HepG2 (cell line): ENCODE measurements around the gene PDE4C. TPM values are rescaled to one million over a fixed set of nuclear protein-coding genes. Genes with fewer than 3 reads are reported as not detected.

Experiments used
- ATAC-seq: fragments of 200-7000 bp; cut with Tn5 transposase; 3 replicates; pipeline ENCODE4 v1.9.1; 2020; ENCODE audit warnings: mild to moderate bottlenecking, moderate library complexity
- BruUV-seq: library from RNA; stranded (reverse); fragments of 400-500 nt; replicated peaks from 2 replicates; lab custom pipeline; 2021; lab: Mats Ljungman, UMichigan
- CTCF ChIA-PET: fragments of 300-600 bp; formaldehyde crosslinking; extraction: SDS; loops from one replicate; lab custom pipeline; 2021; ENCODE audit warnings: low total read pairs, inconsistent platforms, low intra/inter-chr PET ratio; lab: Yijun Ruan, JAX
- POLR2A ChIA-PET: fragments of 350-600 bp; sonication (Branson Sonifier 250); formaldehyde crosslinking; loops from one replicate; lab custom pipeline; 2020; ENCODE audit warnings: antibody characterized with exemption, inconsistent platforms; lab: Yijun Ruan, JAX
- DNase-seq: peaks from one replicate; pipeline ENCODE4 v3.0.0-alpha.2; 2015; ENCODE audit warnings: low spot score
- FAIRE-seq: peaks from 3 replicates; lab custom pipeline; 2011; peaks lifted over from hg19 to GRCh38; lab: Jason Lieb, UNC
- H2AFZ ChIP-seq: one replicate; pipeline ENCODE4 v1.6.1; 2011; ENCODE audit warnings: low read length, inconsistent platforms
- H3K27ac ChIP-seq: fragments of 300-600 bp; 3 replicates; pipeline ENCODE4 v1.8.0; 2011; ENCODE audit warnings: mixed run types, mild to moderate bottlenecking, mixed read lengths, low read length, inconsistent platforms; ENCODE audit not compliant: insufficient read depth; ENCODE audit errors: extremely low read length
- H3K27me3 ChIP-seq, 2 experiments: fragments of 200-600 bp in 1 of 2; 2 replicates in 1 of 2; 3 replicates in 1 of 2; pipeline versions ENCODE4 v1.6.0 to v1.8.0; 2011; ENCODE audit warnings: low read length in 2 of 2, mild to moderate bottlenecking in 2 of 2, moderate library complexity in 2 of 2, inconsistent platforms in 1 of 2; ENCODE audit not compliant: insufficient read depth in 2 of 2, control insufficient read depth in 1 of 2
- H3K36me3 ChIP-seq, 2 experiments: fragments of 200-600 bp in 1 of 2; replicated peaks in 1 of 2; 2 replicates in 1 of 2; 3 replicates in 1 of 2; pipeline versions ENCODE4 v1.5.1 to v1.8.0; 2011; ENCODE audit warnings: low read length in 2 of 2, inconsistent platforms in 1 of 2; ENCODE audit not compliant: insufficient read depth in 2 of 2, control insufficient read depth in 1 of 2
- H3K4me1 ChIP-seq: 2 replicates; pipeline ENCODE4 v1.5.1; 2012; ENCODE audit warnings: low read length, inconsistent platforms; ENCODE audit not compliant: insufficient read depth
- H3K4me2 ChIP-seq: 2 replicates; pipeline ENCODE4 v1.6.0; 2011; ENCODE audit warnings: low read depth, low read length, inconsistent platforms
- H3K4me3 ChIP-seq, 3 experiments: fragments of 200-600 bp in 1 of 3; sonication (generic), shearing (Covaris generic) in 1 of 3; replicated peaks in 1 of 3; 2 replicates each; pipeline ENCODE4 v1.5.1; 2011 to 2016; ENCODE audit warnings: low read length in 3 of 3, inconsistent platforms in 2 of 3, low read depth in 2 of 3, mild to moderate bottlenecking in 2 of 3, control low read depth in 1 of 3, mixed read lengths in 1 of 3; ENCODE audit not compliant: insufficient read depth in 1 of 3
- H3K79me2 ChIP-seq: one replicate; pipeline ENCODE4 v1.6.1; 2011; ENCODE audit warnings: low read length, inconsistent platforms; ENCODE audit not compliant: insufficient read depth
- H3K9ac ChIP-seq: 2 replicates; pipeline ENCODE4 v1.6.0; 2011; ENCODE audit warnings: mild to moderate bottlenecking, low read depth, low read length, inconsistent platforms; ENCODE audit not compliant: insufficient read depth
- H3K9me3 ChIP-seq: 2 replicates; pipeline ENCODE4 v1.5.1; 2012; ENCODE audit warnings: mild to moderate bottlenecking, low read length
- H4K20me1 ChIP-seq: 2 replicates; pipeline ENCODE4 v1.6.0; 2011; ENCODE audit warnings: inconsistent platforms, mild to moderate bottlenecking, low read length, moderate library complexity; ENCODE audit not compliant: insufficient read depth
- CTCF ChIP-seq: sonication (generic); formaldehyde crosslinking; IDR thresholded peaks from 2 replicates; pipeline ENCODE4 v1.5.0; 2020; ENCODE audit warnings: mild to moderate bottlenecking, missing genetic modification reagents, moderate library complexity
- HHEX ChIP-seq: IDR thresholded peaks from 2 replicates; pipeline ENCODE4 v1.6.1; 2016; ENCODE audit warnings: control low read depth
- HMGA1 ChIP-seq: sonication (generic); formaldehyde crosslinking; conservative IDR thresholded peaks from 2 replicates; pipeline ENCODE4 v1.4.0; 2020; ENCODE audit warnings: missing genetic modification reagents
- NFE2L1 ChIP-seq: sonication (generic); formaldehyde crosslinking; IDR thresholded peaks from 2 replicates; pipeline ENCODE4 v1.4.0; 2020; ENCODE audit warnings: missing genetic modification reagents, mild to moderate bottlenecking, borderline replicate concordance
- PHF20 ChIP-seq: sonication (generic); formaldehyde crosslinking; IDR thresholded peaks from 2 replicates; pipeline ENCODE4 v1.5.0; 2020; ENCODE audit warnings: mild to moderate bottlenecking, missing genetic modification reagents
- ZMYM3 ChIP-seq: sonication (generic); formaldehyde crosslinking; IDR thresholded peaks from 2 replicates; pipeline ENCODE4 v1.5.1; 2020; ENCODE audit warnings: mild to moderate bottlenecking, missing genetic modification reagents
- ZNF3 ChIP-seq: IDR thresholded peaks from 2 replicates; pipeline ENCODE4 v1.7.0; 2017; ENCODE audit warnings: inconsistent platforms
- ZNF556 ChIP-seq: sonication (generic); formaldehyde crosslinking; IDR thresholded peaks from 2 replicates; pipeline ENCODE4 v1.4.0; 2020; ENCODE audit warnings: mild to moderate bottlenecking, missing genetic modification reagents, borderline replicate concordance
- ZNF629 ChIP-seq: sonication (generic); formaldehyde crosslinking; conservative IDR thresholded peaks from 2 replicates; pipeline ENCODE4 v1.5.0; 2020; ENCODE audit warnings: missing genetic modification reagents
- ZNF878 ChIP-seq: sonication (generic); formaldehyde crosslinking; IDR thresholded peaks from 2 replicates; pipeline ENCODE4 v1.8.1; 2023; ENCODE audit warnings: mild to moderate bottlenecking, missing genetic modification reagents, moderate library complexity
- WGBS: methylation state at CpG from one replicate; pipeline ENCODE4 v1.1.6; 2017; ENCODE audit warnings: low lambda C conversion rate; 5-methylcytosine and 5-hydroxymethylcytosine counted together
- in situ Hi-C: cut with HindIII; loops from 2 replicates; pipeline ENCODE4 v1.10.0; 2017; ENCODE audit warnings: low pct_unique_long_range_greater_than_20kb; ENCODE audit not compliant: extremely low pct_ligation_motif_present
- intact Hi-C: fragments of 100-400 bp; cut with micrococcal nuclease; formaldehyde crosslinking; loops from one replicate; pipeline ENCODE4 v1.10.0; 2022; ENCODE audit not compliant: unreplicated experiment
- polyA plus RNA-seq, 8 experiments: library from polyadenylated mRNA; depleted of rRNA in 3 of 8; stranded (reverse) in 7 of 8; unstranded in 1 of 8; fragments of >200 nt; fragmentation: Illumina TruSeq in 4 of 8; extraction: Trizol in 4 of 8; gene quantifications; 2 replicates each; pipeline versions ENCODE4 v1.2.1 to v1.2.3, GENCODE V29; 2011 to 2016; ENCODE audit warnings: low read depth in 4 of 8, missing spikeins in 1 of 8, mixed read lengths in 1 of 8; ENCODE audit not compliant: insufficient read depth in 1 of 8
- total RNA-seq, 5 experiments: library from RNA; depleted of rRNA; stranded (reverse); fragments of >200 nt; fragmentation: Illumina TruSeq; extraction: Trizol; gene quantifications; 2 replicates each; pipeline ENCODE4 v1.2.3, GENCODE V29; 2016; ENCODE audit warnings: low read depth in 1 of 5

The PDE4C gene
- total and polyA plus RNA-seq, 2 of the 13 experiments (the other 11 are each of a cell fraction or from before 2014, with no cell fraction given), result 1.4 to 14.0 TPM

- TF ChIP-seq HHEX, result no peak
- no peak for TF ChIP-seq NFE2L1
- peak; percentile 29 for TF ChIP-seq CTCF (CRISPR knock-in tag)
- TF ChIP-seq HMGA1 (CRISPR knock-in tag), result no peak
- TF ChIP-seq ZNF3 (CRISPR knock-in tag), result no peak
- peak; percentile 51; the same call in 1 of the 2 replicates for TF ChIP-seq ZMYM3
- TF ChIP-seq PHF20 (CRISPR knock-in tag), result no peak
- TF ChIP-seq ZNF629 (CRISPR knock-in tag), result peak; percentile 96
- TF ChIP-seq ZNF556, result no peak
- no peak for TF ChIP-seq ZNF878 (CRISPR knock-in tag)
- ATAC-seq, result no peak
- H2AFZ ChIP-seq, result no peak overlapping the region
- CTCF ChIA-PET, result interaction anchor here (0.8 kb wide), 1 partner anchor 22 kb away, joined by 3 read pairs; no protein-coding TSS in a partner anchor
- H3K36me3 ChIP-seq, result no peaks in the 10 kb centered on the region
- in situ Hi-C loops (no loop called here), intact Hi-C loops (no loop called here)
- no peaks in the 10 kb centered on the region for H3K79me2 ChIP-seq
- peaks cover 43% of the 10 kb centered on the region for H3K4me1 ChIP-seq
- no peak overlapping the region for H3K4me3 ChIP-seq
- no peak overlapping the region for H3K9ac ChIP-seq
- FAIRE-seq, result no peak
- WGBS, result 13% methylated on average over 5 of the region's 5 CpGs
- no TSS peak for BruUV-seq
- H3K27ac ChIP-seq, result no peak overlapping the region
- DNase-seq, result no peak
- H4K20me1 ChIP-seq, result no peaks in the 10 kb centered on the region; the same call in 1 of the 2 replicates
- H3K9me3 ChIP-seq, result no peaks in the 10 kb centered on the region
- peaks cover 0 to 4% of the 10 kb centered on the region in 2 experiments; a peak in 1 of 5 replicates for H3K27me3 ChIP-seq
- POLR2A ChIA-PET, result no interaction called here
- no peak overlapping the region for H3K4me2 ChIP-seq
Observed at GRCh38 chr19:18229474-18229873, 3.2 kb upstream of the PDE4C start.
